GM06990 (cell line): ENCODE measurements around the gene PFDN4.

Experiments
- DNase-seq: peaks from one replicate; pipeline ENCODE4 v3.0.0-alpha.2; 2011; ENCODE audit not compliant: insufficient read length; ENCODE audit errors: extremely low read depth
- H3K27me3 ChIP-seq: replicated peaks from 2 replicates; pipeline ENCODE4 v1.6.0; 2011; ENCODE audit warnings: low read length; ENCODE audit not compliant: control insufficient read depth, insufficient read depth
- H3K36me3 ChIP-seq: 2 replicates; pipeline ENCODE4 v1.5.1; 2011; ENCODE audit warnings: low read length; ENCODE audit not compliant: control insufficient read depth, insufficient read depth
- H3K4me3 ChIP-seq: replicated peaks from 2 replicates; pipeline ENCODE4 v1.5.1; 2011; ENCODE audit warnings: low read depth, mild to moderate bottlenecking, control low read depth, low read length
- CTCF ChIP-seq: IDR thresholded peaks from 2 replicates; pipeline ENCODE4 v1.5.1; 2011; ENCODE audit warnings: low read length, control low read depth, mild to moderate bottlenecking, inconsistent platforms; ENCODE audit not compliant: insufficient read depth, poor library complexity, severe bottlenecking

The PFDN4 gene

GRCh38 chr20:54161821-54162149 is 46.1 kb upstream of the PFDN4 start:
- TF ChIP-seq CTCF: no peak
- Histone ChIP-seq H3K27me3 (no peaks in the 10 kb centered on the region; the same call in 1 of the 2 replicates), H3K4me3 (no peak overlapping the region), H3K36me3 (no peaks in the 10 kb centered on the region)
- DNase-seq: no peak

- no peak overlapping the region for H3K4me3 ChIP-seq
- no peaks in the 10 kb centered on the region; the same call in 1 of the 2 replicates for H3K27me3 ChIP-seq
- no peak for DNase-seq
- no peaks in the 10 kb centered on the region for H3K36me3 ChIP-seq
- no peak for TF ChIP-seq CTCF
These were observed 45.4 kb upstream of the PFDN4 start for GRCh38 chr20:54162378-54163009.

GRCh38 chr20:54163402-54163801 is 44.5 kb upstream of the PFDN4 start:
- no peak for TF ChIP-seq CTCF
- no peak overlapping the region for H3K4me3 ChIP-seq
- no peak for DNase-seq
- no peaks in the 10 kb centered on the region; the same call in 1 of the 2 replicates for H3K27me3 ChIP-seq
- H3K36me3 ChIP-seq: no peaks in the 10 kb centered on the region

- DNase-seq: no peak
- Histone ChIP-seq H3K27me3 (no peaks in the 10 kb centered on the region), H3K4me3 (no peak overlapping the region), H3K36me3 (no peaks in the 10 kb centered on the region)
- TF ChIP-seq CTCF: no peak
These were observed 42.9 kb upstream of the PFDN4 start for GRCh38 chr20:54165014-54165413.

GRCh38 chr20:54165803-54166202 is 42.1 kb upstream of the PFDN4 start:
- TF ChIP-seq CTCF: no peak
- Histone ChIP-seq H3K36me3 (no peaks in the 10 kb centered on the region), H3K27me3 (no peaks in the 10 kb centered on the region; the same call in 1 of the 2 replicates), H3K4me3 (no peak overlapping the region)
- DNase-seq: no peak
